ENCODE results near the gene CCDC146.
A peak's percentile ranks its signal among the peaks of the same experiment; 100 is the strongest.
"Not testable (repeated sequence)": the region's sequence is repeated elsewhere in the genome, so short reads cannot be mapped to it uniquely, and the experiment has no call there.

Gene CCDC146

DNA sequence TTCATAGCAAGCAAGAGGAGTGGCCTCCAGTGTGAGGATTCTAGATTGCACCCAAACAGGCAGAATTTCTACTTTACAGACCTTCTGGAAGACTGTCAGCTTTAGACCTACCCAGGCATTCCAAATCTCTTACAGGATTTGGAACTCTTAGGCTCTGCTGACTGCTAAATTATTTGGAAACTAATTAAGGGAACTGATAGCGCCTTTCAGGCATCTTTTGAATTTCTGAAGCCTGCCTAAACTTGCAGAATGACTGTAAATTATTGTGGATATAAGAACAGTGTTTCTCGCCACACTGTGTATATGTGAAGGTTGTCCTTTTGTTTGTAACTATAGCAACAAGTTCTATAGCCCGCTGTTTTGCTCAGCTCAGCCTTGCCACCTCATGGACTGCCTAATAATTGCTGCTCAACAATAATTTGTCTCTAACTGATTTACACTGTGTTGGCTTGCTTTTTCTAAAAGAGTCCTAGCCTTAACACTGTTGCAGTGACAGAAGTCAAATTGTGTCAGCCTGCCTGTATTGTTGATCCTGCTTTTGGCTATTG, 32.6 kb downstream of the CCDC146 start:
- not testable (repeated sequence) for DNase-seq

DNA sequence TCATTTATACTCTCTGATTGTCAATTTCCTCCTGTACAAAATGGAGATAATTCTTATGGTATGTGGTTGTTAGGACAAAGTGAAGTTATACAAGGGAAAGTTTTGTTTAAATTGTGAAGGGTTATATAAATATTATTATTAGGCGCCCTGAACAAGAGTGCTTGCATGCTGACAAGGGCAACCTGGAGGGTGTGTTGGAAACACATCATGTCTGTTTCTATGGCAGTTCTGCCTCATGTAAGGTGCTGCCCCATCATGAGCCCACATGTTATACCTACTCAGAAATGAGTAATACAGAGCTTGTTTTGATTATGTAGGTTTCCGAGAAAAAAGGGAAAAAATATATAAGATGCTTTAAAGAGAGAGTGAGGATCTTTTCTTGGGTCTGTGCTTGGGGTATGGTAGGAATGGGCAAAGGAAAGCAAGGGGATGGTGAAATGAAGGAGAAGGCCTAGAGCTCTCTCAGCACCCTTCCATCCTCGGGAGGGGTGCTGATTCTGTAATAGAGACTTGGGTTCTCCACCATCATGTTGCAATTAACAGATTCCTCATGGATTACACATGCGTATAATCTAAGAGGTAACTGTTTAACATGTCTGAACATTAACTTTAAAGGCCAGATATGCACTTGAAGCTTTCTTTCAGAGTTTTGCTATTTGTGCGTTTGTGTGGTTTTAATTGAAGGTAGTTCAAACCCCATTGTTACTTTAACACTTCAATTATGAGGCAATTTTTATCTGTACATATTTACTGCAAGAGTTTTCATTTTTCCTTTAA, 33.4 kb downstream of the CCDC146 start:
- DNase-seq: not testable (repeated sequence)

DNA sequence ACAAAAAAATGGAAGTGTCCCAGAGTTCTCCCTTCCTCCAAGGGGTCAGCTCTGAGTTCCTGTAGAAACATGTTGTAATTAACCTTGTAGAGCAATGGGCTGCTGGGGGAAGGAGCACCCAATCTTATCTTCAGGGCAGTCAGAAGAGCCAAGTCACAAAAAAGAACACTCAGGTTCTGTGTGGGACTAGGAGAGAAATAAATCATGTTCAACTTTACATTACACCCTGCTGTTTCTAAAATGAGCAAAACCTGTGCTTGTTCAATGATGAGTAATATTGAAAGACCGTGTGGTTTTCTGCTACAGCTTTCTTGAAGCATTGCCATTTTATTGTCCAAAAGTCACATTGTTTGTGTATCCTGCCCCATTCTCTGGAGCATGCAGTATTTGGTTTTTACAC, 34.6 kb downstream of the CCDC146 start:
- DNase-seq: not testable (repeated sequence)

DNA sequence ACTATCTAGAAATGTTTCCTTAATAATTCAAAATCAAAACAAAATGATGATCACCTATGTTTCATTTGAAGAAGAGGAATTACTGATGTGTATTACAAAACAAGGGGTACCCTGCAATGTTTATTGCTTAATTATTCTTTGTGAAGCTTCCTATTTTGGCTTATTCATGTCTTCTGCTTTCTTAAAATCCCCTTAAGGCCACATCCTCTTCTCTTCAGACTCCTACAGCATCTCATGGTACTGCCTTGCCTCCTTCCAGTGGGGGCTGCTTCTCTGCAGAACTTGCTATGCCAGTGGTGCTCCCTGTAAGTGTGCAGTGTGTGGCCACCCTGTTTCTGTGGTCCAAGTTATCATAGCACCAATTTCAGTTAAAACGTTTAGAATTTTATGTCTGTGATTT, 35.0 kb downstream of the CCDC146 start:
- no peak for DNase-seq

DNA sequence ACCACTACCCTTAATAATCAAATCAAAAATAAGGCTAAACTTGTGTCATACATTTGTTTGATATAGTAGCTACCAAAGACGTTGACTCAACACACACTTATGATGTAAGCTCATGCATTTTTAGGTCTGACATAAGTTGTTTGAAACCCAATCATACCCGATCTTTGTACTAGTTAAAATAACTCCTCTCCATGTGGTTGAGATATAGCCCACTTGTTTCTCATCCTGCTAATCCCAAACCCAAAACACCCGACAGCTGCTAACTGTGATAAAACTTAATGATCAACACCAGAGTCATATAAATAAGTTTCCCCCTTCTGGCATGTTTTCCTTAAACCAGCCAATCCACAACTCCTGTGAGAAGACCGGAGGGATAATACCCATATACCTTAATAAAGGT, 48.7 kb downstream of the CCDC146 start:
- DNase-seq: not testable (repeated sequence)

DNA sequence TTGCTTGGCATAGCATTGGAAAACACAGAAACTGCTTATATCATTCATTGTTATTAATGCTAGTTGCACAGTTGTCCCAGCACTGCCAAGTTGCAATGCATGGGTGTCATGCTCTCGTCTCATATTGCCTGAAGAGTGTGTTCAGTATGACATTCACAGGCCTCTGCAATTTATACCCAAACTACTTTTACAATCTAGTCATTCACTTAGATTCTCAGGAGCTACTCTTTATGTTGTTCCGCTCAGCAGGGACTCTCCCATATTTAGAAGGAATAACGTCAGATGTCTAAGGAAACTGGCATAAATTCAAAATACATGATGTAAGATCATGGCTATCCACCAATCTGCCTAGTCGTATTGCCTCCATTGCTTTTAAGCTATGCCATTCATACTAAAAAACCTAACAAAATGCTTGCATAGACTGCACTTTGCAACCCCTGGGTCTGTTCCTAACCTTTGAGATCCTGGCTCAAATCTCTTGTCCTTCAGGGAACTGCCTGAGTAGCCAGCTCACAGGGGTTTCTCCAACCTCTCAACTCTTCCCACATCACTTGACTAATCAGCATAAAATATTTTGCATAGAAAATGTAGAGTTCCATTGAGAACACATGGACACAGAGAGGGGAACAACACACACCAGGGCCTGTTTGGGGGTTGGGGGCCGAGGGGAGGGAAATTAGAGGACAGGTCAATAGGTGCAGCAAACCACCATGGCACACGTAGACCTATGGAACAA, 50.2 kb downstream of the CCDC146 start:
- not testable (repeated sequence) for DNase-seq

DNA sequence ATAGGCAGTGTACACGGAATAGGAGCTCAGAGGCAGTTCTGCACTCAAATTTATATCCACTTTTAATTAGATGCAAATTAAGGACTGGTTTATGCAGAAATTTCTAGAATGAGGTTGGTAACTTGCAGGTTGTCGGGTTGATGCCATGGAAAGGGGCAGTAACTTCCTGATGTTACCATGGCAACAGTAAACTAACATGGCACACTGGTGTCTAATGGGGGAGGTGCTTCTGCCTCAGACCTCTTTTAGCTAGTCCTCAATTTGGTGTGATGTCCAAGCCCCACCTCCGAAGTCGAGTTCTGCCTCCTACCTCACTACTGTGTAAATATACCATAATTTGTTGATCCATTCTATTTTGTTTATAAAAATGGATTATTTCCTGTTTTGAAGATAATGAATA, 52.0 kb downstream of the CCDC146 start:
- DNase-seq: not testable (repeated sequence)

DNA sequence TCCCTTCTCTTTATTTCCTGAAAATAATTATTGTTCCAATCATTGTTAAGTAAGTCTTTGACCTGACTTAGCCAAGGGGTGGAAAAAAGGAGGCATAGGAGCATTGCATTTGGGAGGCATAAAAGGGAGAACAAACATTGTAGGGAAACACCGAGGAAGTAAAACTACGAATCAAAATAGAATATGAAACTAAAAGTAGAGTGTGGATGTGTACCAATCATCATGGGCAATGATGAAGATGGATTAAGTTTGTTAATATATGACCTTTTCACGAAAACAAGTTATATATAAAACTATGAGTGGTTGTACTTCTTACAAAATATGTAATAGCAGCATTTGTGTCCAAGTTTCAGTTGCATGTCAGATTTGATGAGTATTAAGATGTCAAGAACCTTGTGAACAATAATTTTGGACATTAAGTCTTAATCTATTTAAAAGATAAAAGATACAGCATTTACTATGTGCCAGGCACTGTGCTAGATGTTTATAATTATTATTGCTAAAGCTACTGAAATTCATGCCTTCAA, 52.9 kb downstream of the CCDC146 start:
- not testable (repeated sequence) for DNase-seq

DNA sequence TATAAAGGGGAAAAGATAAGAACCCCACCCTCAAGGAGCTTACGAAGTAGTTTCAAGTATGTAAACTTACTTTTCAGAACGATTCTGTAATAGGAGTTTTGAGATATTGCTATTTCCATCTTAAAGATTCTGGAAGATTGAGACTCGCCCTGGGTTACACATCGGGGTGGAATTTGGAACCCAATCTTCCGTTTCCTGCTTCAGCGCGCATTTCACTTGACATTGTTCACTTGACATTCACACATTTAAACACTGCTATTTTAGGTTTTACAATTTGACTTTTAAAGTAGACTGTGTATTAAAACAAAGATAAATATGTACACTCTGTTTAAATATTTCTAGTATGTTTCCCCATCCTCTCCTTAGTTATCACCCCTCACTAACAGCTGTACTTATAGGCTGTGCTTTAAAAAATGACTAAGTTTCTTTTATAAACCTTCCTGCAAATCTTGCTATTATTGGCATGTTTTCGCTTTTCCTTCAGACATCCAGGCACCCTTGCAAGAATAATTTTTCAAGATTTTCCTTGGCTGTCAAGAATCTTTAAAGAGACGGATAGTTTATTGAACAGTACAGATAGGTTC, 55.0 kb downstream of the CCDC146 start:
- not testable (repeated sequence) for DNase-seq

DNA sequence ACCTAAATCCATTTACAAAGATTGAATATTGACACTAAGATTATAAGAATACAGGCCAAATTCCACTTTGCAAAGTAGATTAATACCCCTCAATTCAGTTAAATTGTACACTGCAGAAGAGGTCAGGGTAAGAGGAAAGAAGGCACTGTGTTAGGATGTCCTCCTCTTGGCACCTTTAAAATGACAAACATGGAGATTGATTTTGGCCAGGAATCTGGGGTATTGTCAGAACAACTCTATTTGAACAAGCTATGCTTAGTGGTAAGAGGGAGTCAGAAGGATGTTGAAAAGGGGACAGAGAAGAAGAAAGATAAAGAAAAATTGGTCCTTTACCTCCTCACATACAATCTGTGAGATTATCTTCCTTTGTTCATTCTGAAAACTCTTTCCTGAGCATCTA, 55.6 kb downstream of the CCDC146 start:
- DNase-seq: not testable (repeated sequence)

DNA sequence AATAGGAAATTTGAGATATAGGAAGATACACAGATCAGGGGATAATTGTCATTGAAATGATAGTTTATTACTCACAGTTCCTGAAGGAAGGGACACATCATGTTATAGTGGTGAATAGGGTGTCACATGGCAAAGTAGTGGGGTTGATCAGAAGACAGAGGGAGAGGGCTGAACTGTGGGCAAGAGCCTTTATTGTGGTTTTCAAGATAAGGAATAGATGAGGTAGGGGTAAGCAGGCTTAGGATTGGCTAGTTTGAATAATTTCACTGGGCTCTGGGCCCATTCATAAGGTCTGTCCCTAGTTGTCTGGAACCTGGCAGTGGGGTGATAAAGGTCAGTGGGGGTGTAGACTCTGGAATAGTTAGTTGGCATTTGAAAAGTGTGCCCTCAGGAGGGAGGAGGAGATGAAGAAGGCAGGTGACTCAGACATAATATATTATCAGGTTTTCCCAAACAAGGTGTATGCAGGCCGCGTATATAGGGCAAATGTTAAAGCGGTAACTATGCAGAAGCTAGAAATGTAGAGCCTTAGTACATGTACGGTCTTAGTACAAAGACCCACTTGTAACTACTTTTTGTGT, 58.7 kb downstream of the CCDC146 start:
- no peak for DNase-seq

DNA sequence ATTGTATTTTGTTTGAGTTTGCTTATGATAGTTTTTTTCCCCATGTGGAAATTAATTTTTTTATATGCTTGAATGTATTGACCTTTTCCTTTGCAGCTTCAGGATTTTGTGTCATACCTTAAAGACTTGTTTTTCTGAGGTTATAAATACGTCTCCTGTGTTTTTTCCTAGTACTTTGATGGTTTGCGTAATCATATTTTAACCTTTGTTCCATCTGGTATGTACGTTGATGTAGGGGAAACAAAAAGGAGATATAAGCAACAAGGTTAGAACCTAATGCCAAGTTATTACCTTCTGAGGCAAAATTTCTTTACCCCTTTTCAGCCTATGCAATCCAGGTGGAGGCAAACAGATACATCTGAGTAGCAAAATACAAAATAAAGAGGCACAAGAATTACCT, 59.3 kb downstream of the CCDC146 start:
- no peak for DNase-seq

DNA sequence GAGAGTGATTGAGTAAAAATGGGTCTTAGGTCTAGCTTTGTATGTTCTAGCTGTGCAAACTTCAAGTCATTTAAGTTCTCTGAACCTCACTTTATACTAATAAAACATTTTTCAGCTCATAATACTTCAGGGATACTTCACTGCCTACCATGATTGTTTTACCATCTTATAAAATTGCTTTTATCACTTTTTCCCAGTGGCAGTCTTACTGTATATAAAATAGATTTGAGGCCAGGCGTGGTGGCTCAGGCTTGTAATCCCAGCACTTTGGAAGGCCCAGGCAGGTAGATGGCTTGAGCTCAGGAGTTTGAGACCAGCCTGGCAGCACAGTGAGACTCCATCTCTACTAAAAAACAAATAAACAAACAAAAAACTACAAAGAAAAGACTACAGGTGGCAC, 59.8 kb downstream of the CCDC146 start:
- no peak for DNase-seq

DNA sequence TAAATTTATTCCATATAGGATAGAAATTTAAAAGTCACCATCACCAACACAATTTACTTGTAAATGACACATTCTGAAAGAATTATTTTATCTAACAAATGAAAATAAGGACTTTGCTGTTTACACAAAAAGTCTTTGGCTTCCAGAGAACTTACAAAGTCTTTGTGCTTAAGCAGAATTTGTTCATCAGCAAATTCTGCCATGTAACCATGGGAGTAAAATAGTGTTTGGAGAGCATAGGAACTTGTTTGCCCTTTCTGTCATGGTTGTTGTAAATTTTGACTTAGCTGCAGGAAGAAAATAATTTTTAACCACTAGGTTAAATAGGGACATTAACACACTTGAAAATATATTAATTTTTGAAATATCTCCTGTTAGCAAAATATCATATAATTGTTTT, 62.0 kb downstream of the CCDC146 start:
- no peak for DNase-seq

DNA sequence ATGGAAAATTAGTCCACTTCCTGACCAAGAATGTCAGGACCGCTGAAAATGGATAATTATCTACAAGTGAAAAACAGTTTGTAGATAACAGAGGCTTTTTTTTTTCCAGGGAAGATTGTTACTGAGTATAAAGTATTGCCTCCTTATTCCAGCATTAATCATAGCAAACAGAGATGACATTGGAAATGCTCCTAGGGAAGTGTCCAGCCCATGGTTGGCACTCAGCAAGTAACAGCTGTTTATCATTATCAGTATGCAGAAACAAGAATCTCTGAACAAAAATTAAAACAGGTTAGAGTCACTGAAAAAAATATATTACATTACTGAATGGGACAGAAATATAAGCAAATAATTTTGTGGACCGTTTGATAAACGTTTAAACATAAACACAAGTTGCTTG, 62.6 kb downstream of the CCDC146 start:
- DNase-seq: no peak

DNA sequence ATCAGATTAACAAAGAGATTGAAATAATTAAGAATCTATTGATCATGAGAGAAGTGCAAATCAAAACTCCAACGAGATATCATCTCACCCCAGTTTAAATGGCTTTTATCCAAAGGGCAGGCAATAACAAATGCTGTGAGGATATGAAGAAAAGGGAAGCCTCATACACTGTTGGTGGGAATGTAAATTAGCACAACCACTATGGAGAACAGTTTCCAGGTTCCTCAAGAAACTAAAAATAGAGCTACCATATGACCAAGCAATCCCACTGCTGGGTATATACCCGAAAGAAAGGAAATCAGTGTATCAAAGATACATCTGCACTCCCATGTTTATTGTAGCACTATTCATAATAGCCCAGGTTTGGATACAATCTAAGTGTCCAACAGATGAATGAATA, 63.5 kb downstream of the CCDC146 start:
- no peak for DNase-seq

DNA sequence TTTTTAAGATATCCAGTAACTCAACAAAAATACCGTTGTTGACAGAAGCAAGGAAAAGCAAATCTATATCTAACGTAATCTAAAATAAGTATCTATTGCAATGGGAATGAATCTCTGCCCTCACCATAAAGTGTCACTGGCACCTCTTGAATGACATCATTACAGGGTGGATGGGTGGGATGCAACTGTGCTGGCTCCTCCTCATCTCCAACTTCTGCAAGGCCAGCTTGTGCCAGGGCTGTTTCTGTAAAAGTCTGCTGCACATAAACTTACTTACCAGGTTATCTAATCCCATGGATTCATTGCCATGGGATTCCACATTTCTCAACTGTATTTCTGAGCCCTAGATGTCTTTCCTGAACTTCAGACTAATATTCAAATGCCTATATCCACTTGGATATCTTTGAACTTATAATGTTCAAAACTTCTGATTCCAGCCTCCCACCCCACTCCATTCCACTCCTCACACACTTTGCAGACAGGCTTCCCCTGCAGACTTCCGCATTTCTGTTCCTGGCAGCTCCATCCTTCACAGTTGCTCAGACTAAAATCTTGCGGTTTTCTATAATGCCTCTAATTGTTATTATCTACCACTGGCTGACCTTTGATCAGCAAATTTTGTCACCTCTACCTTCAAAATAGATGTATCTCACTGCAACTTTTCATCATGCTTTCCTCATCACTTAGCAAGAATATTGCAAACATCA, 66.5 kb downstream of the CCDC146 start:
- DNase-seq: no peak

DNA sequence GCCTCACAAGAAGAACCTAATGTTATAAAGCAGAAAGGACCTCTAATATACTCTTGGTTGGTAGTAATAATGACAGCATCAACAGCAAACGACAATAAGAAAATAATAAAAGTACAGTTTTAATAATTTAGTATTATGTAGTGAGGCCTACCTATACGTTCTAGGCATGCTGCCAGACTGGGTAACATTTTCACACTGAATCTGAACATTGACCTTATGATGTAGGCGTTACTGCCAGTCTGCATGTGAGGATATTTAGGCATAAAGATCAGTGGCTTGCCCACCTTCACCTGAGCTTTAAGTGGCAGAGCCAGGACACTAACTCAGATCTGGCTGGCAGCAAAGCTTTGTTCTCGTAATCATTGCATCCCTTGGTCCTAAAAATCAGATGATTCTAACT, 74.7 kb downstream of the CCDC146 start:
- no peak for DNase-seq

DNA sequence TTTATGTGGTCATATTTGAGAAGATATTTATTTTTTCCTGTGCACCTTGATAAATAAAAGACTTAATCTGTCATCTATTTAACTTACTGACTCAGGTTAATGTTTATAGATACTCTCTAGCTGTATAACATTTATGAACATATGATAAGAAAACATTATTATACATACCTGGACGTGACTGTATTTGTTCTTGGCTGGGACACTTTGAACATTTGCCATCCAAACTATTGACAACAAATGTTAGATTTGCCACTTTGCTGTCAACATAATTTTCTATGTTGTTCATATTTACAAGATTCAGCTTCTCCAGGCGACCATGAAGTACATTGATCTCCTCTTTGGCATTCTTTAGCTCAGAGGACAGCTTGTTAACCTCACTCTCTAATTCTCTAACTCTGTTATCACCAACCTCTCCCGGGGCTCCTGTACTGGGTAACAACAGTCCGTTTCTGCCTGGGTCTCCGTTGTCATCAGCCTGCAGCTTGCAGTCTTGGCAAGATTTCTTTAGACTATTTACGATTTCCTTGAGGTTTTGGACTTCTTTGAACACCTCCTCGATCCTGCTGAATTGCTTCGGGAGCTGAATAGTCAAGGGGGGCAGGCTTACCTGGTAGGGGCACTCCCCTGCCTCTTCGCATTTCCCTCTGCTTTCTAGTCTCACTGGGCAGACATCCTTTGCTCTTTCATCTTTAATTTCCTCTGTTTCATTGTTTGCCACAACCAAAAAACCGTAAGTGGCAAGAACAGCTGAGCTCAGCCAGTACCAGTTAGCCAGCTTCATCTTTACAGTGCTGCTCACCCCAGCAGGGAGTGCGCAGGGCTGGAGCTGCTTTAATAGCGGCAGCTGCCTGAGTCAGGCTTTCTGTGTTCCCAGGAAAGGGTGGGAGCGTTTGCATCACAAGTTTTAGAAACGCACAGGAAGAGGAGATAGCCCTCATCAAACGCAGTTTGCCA, 76.9 kb downstream of the CCDC146 start, which contains the start of gene FGL2:
Gene FGL2 (minus strand): TSS at position 807 of the 954 bp plus-strand sequence. CDS start 26 bp downstream, at position 781.
- peak; percentile 67 for DNase-seq

DNA sequence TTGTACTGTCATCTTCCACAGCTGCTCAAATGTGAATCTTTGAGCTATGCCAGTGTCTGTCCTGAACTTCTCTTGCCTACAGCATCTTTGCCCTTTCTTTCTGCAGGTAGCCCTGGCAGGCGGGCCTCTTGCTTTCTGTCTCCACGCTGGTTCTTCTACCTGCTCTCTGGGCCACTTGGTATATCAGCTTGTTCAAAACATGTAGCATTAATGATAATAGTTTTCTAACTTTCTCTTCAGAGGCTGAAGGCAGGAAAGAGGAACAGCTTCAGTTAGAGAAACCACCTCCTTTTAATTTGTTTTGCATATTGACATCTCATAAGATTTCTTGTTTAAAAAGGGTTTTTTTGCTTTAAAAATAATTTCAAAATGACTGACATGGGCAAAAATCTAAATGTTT, 78.1 kb downstream of the CCDC146 start:
- no peak for DNase-seq

DNA sequence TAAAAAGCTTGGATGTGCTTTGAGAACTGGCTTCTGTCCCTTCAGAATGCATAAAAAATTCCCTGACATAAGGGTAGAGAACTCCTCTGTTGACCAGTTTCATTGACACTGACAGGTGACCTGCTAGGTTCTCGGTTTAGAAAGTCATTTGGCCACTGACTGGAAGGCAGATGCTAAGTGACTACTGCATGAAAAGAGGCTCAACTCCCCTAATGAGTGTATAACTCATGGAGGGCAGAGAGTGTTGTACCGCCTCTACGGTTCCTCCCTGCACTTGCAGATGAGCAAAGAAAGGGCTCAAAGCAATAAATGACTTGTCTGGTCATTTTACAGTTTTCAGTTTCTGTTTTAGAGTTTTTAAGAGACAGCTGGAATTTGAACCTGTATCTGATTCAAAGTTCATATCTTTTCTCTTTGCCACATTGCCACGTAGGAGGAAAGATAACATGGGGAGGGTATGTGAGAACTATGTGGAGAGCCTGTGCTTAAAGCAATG, 80.1 kb downstream of the CCDC146 start:
- DNase-seq: no peak
